PFSK-1 (cell line): Measurements from ENCODE around the gene ANKK1.

Experiments used
- FOXP2 ChIP-seq: optimal IDR thresholded peaks from 2 replicates; pipeline ENCODE3; 2011; ENCODE audit warnings: borderline replicate concordance, control low read depth, inconsistent platforms; ENCODE audit not compliant: insufficient read depth; ENCODE audit errors: extremely low read length, extremely low read depth
- POLR2AphosphoS5 ChIP-seq: IDR thresholded peaks from 2 replicates; pipeline ENCODE4 v1.6.1; 2012; ENCODE audit warnings: low read depth, mild to moderate bottlenecking, control low read depth, low read length, moderate library complexity
- TF ChIP-seq, protein P1 (sequence below), 2 experiments: IDR thresholded peaks; 2 replicates each; pipeline versions ENCODE4 v1.6.1 to v1.8.0; 2011 to 2012; ENCODE audit warnings: low read depth in 2 of 2, low read length in 2 of 2, control low read depth in 1 of 2, inconsistent platforms in 1 of 2, mild to moderate bottlenecking in 1 of 2, moderate library complexity in 1 of 2; ENCODE audit not compliant: insufficient read depth in 1 of 2

DNA sequence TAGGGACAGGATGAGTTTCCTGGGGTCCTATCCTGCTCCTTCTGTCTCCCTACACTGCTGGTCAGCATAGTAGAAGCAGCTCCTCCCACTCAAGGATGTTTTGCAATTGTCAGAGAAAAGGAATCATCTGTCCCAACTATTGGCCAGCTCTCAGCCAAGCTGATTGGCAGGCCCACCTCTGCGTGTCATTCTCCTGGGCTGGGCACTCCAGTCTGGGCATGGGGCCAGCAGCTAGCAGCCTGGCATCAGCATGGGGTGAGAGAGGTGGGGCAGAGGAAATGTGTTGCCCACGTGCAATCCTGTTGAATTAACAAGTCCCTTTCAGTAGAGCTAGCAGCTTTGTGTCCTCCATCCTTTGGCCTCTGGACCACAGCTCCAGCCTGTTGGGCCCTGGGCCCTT is 14.1 kb downstream of the ANKK1 start:
- TF ChIP-seq, protein P1, sequence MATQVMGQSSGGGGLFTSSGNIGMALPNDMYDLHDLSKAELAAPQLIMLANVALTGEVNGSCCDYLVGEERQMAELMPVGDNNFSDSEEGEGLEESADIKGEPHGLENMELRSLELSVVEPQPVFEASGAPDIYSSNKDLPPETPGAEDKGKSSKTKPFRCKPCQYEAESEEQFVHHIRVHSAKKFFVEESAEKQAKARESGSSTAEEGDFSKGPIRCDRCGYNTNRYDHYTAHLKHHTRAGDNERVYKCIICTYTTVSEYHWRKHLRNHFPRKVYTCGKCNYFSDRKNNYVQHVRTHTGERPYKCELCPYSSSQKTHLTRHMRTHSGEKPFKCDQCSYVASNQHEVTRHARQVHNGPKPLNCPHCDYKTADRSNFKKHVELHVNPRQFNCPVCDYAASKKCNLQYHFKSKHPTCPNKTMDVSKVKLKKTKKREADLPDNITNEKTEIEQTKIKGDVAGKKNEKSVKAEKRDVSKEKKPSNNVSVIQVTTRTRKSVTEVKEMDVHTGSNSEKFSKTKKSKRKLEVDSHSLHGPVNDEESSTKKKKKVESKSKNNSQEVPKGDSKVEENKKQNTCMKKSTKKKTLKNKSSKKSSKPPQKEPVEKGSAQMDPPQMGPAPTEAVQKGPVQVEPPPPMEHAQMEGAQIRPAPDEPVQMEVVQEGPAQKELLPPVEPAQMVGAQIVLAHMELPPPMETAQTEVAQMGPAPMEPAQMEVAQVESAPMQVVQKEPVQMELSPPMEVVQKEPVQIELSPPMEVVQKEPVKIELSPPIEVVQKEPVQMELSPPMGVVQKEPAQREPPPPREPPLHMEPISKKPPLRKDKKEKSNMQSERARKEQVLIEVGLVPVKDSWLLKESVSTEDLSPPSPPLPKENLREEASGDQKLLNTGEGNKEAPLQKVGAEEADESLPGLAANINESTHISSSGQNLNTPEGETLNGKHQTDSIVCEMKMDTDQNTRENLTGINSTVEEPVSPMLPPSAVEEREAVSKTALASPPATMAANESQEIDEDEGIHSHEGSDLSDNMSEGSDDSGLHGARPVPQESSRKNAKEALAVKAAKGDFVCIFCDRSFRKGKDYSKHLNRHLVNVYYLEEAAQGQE (IDR thresholded peaks at IDR 0.05; ENCODE audit: insufficient read depth in 1 of 2, low read depth in 2 of 2, low read length in 2 of 2), result no peak
- TF ChIP-seq FOXP2 (no peak), POLR2AphosphoS5 (no peak)
